Testis (tissue), 2 donors: ENCODE results near the gene KLHDC9.

Experiments used
- POLR2A ChIP-seq: fragments of 450-650 bp; IDR thresholded peaks from one replicate; pipeline ENCODE4 v1.6.1; 2017; ENCODE audit warnings: antibody characterized with exemption, mild to moderate bottlenecking, moderate library complexity
- TF ChIP-seq, protein P1 (sequence below), 3 experiments: fragments of 450-650 bp in 2 of 3; fragments of 200-600 bp in 1 of 3; sonication (generic) in 1 of 3; IDR thresholded peaks; one replicate each; pipeline ENCODE4 v1.5.1; 2016 to 2019; ENCODE audit warnings: antibody characterized with exemption in 3 of 3, mild to moderate bottlenecking in 2 of 3, moderate library complexity in 1 of 3

- TF ChIP-seq, protein P1, sequence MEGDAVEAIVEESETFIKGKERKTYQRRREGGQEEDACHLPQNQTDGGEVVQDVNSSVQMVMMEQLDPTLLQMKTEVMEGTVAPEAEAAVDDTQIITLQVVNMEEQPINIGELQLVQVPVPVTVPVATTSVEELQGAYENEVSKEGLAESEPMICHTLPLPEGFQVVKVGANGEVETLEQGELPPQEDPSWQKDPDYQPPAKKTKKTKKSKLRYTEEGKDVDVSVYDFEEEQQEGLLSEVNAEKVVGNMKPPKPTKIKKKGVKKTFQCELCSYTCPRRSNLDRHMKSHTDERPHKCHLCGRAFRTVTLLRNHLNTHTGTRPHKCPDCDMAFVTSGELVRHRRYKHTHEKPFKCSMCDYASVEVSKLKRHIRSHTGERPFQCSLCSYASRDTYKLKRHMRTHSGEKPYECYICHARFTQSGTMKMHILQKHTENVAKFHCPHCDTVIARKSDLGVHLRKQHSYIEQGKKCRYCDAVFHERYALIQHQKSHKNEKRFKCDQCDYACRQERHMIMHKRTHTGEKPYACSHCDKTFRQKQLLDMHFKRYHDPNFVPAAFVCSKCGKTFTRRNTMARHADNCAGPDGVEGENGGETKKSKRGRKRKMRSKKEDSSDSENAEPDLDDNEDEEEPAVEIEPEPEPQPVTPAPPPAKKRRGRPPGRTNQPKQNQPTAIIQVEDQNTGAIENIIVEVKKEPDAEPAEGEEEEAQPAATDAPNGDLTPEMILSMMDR (IDR thresholded peaks at IDR 0.05) = peak; percentile 12 to 45 (median 22)
- TF ChIP-seq POLR2A = no peak
These were observed 26.2 kb upstream of the KLHDC9 start for GRCh38 chr1:161071886-161072371.
